Stimulated activated CD4-positive, alpha-beta T cell treated with anti-CD3 and anti-CD28 coated beads, Interleukin-1b, Interleukin-23, amount 100 ng/mL, for 48 hours (primary cell): Measurements from ENCODE around the gene GLT6D1.

Source experiments
- DNase-seq: peaks from one replicate; pipeline ENCODE4 v3.0.0-alpha.2; 2020

Gene GLT6D1

GRCh38 chr9:135582966-135583687 is 56.2 kb downstream of the GLT6D1 start:
- no peak for DNase-seq

DNA sequence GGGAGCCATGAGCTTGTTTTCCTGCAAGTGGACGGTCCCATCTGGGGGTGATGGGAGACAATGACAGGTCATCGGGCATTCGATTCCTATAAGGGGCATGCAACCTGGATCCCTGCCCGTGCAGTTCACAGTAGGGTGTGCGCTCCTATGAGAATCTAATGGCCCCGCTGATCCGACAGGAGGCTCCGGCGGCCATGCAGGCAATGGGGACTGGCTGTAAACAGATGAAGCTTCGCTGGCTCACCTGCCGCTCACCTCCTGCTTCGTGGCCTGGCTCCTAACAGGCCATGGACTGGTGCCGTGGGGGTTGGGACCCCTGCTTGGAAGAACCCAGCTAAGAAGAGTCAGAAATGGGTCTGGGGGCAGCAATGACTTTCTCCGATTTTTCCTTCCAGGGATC is 56.8 kb downstream of the GLT6D1 start:
- no peak for DNase-seq

GRCh38 chr9:135581636-135582426 is 57.5 kb downstream of the GLT6D1 start:
- no peak for DNase-seq

- no peak for DNase-seq
These were observed 58.5 kb downstream of the GLT6D1 start for GRCh38 chr9:135580664-135581380.

DNA sequence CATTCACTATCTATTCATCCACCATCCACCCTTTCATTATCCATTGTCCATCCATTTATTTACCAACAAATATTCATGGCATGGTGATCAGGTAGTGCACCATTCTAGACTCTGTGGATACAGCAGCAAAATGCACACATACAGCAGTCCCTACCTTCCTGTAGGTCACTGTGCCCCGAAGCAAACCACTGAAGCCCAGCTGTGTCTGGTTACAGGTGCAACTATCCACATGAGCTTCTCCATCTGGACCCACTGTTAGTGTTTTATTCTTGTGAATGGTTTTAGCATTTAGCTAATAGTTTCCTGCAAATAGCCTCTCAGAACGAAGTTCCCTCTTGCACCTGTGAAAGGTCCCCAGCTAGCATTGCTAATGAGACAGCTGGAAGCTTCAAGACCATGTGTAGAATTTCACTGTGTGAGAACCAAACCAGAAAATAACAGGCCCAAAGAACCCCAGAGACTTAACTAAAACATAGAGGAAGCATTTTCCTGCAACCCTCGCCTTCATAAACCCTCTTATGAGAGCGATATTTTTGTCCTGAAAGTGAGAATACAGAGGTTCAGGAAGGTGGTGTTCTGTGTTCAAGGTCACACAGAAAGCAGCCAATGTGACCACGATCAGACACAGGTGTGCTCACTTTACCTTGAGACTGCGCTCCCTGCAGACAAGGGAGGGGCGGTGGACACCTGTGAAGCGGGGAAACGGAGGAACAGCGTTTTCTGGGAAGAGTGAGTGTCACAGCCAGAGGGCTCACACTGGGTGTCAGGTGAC is 59.3 kb downstream of the GLT6D1 start:
- no peak for DNase-seq

- DNase-seq, result no peak
These were observed 60.0 kb downstream of the GLT6D1 start for GRCh38 chr9:135579356-135579755.

- no peak for DNase-seq
These were observed 62.1 kb downstream of the GLT6D1 start for GRCh38 chr9:135577256-135577655.

GRCh38 chr9:135575995-135576631 is 63.2 kb downstream of the GLT6D1 start:
- DNase-seq, result no peak

- no peak for DNase-seq
These were observed 64.4 kb downstream of the GLT6D1 start for GRCh38 chr9:135574943-135575342.

DNA sequence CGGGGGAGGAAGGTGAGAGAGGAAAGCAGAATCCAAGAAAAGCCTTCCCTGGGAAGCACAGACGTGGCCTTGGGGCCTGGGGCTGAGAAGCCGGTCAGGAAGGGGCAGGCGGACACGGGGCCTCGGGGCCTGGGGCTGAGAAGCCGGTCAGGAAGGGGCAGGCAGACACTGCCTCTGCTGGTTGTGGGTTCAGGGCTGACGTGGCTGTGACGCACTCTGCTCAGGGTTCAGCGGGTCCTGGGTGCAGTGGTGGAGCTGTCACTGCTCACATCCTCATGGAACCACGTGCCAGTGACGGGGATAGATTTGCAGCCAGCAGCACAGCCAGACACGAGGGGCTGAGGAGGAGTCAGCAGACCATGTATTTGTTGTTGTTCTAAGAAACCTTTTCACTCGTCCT is 65.0 kb downstream of the GLT6D1 start:
- DNase-seq, result no peak
